Mononuclear cell (primary cell): ENCODE data around the gene SLC35F3. TPM values are rescaled to one million over a fixed set of nuclear protein-coding genes. Genes with fewer than 3 reads are reported as not detected.

Source experiments
- H3K27me3 ChIP-seq: 2 replicates; pipeline ENCODE4 v1.6.0; 2011; ENCODE audit warnings: low read length, control low read depth; ENCODE audit not compliant: insufficient read depth
- H3K4me1 ChIP-seq: 2 replicates; pipeline ENCODE4 v1.5.1; 2011; ENCODE audit warnings: mild to moderate bottlenecking, low read length, control low read depth; ENCODE audit not compliant: insufficient read depth
- H3K4me3 ChIP-seq: 2 replicates; pipeline ENCODE4 v1.5.1; 2011; ENCODE audit warnings: mild to moderate bottlenecking, low read length, moderate library complexity
- H3K9me3 ChIP-seq: 2 replicates; pipeline ENCODE4 v1.5.1; 2011; ENCODE audit warnings: low read depth, mild to moderate bottlenecking, control low read depth, low read length
- total RNA-seq: library from RNA; depleted of rRNA; stranded (reverse); fragments of >200 nt; gene quantifications from one replicate; pipeline ENCODE4 v1.2.3, GENCODE V29; 2012

Gene SLC35F3
- total RNA-seq, 1 donor = not detected

- Histone ChIP-seq H3K27me3 (no peaks in the 10 kb centered on the region), H3K4me3 (no peak overlapping the region), H3K4me1 (no peaks in the 10 kb centered on the region), H3K9me3 (no peaks in the 10 kb centered on the region)
Observed at GRCh38 chr1:233972951-233973635, 68.6 kb downstream of the SLC35F3 start.

DNA sequence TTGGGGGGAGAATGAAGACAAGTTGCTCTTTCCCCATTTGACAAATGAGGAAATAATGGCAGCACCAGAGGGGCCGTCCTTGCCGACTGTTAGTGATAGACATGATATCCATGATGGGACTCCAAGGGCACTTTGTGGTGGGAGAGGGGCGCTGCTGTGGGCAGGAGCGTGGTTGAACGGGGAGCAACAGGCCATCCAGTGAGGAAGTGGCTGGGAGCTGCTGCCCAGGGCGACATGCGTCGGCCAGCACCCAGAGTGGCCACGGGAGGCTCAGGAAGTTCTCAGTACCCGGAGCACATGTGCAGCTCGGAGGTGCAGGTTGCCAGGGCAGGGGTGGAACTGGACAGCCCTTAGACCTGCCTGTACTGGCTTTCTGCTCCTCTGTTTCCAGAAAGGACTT is 71.0 kb downstream of the SLC35F3 start:
- H3K9me3 ChIP-seq = no peaks in the 10 kb centered on the region
- no peak overlapping the region for H3K4me3 ChIP-seq
- no peaks in the 10 kb centered on the region for H3K4me1 ChIP-seq
- no peaks in the 10 kb centered on the region for H3K27me3 ChIP-seq

DNA sequence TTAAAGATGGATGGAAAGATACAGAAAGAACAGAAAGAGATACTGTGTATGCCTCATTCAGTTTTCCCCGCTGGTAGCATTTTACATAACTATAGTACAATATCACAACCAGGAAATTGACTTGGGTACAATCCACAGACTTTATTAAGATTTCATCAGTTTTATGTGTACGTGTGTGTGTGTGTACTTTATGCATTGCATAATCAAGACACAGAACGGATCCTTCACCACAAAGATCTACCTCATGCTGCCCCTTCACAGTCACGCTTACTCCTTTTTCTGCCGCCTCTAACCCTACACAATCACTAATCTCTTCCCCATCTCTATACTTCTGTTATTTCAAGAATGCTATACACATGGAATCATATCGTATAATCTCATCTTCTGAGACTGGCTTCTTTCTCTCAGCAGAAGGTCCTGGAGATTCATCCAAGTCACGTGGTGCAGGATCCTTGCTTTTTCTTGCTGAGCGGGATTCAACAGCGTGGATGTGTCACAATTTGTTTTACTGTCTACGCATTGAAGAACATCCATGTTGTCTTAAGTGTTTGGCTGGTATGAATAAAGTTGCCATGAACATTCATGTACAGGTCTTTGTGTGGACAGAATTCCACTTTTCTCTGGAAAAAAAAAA is 76.7 kb downstream of the SLC35F3 start:
- Histone ChIP-seq H3K4me1 (no peaks in the 10 kb centered on the region), H3K9me3 (no peaks in the 10 kb centered on the region), H3K4me3 (no peak overlapping the region), H3K27me3 (no peaks in the 10 kb centered on the region)

- no peaks in the 10 kb centered on the region for H3K4me1 ChIP-seq
- H3K9me3 ChIP-seq = no peaks in the 10 kb centered on the region
- H3K27me3 ChIP-seq = peaks cover under 1% of the 10 kb centered on the region
- no peak overlapping the region for H3K4me3 ChIP-seq
Observed at GRCh38 chr1:233982827-233983518, 78.5 kb downstream of the SLC35F3 start.

DNA sequence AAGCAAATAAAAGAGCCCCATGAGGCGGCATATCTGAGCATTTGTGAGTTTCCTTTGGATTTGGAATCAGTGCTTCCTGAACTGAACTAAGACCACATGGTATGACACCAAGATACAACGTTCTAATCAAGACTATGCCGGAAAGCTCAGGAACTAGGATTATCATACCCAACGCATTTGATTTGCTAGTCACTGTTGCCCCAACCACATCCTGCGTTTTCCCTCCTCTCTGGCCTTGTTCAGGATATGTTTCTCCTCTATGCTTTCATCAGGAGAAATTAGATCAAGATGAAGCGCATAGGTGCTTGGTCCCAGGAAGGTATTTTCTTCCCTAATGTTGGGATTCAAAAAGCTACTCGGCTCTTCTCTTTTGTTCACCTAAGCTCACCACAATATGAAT is 79.3 kb downstream of the SLC35F3 start:
- H3K27me3 ChIP-seq = peaks cover 3% of the 10 kb centered on the region
- H3K4me1 ChIP-seq = no peaks in the 10 kb centered on the region
- no peak overlapping the region for H3K4me3 ChIP-seq
- no peaks in the 10 kb centered on the region for H3K9me3 ChIP-seq

DNA sequence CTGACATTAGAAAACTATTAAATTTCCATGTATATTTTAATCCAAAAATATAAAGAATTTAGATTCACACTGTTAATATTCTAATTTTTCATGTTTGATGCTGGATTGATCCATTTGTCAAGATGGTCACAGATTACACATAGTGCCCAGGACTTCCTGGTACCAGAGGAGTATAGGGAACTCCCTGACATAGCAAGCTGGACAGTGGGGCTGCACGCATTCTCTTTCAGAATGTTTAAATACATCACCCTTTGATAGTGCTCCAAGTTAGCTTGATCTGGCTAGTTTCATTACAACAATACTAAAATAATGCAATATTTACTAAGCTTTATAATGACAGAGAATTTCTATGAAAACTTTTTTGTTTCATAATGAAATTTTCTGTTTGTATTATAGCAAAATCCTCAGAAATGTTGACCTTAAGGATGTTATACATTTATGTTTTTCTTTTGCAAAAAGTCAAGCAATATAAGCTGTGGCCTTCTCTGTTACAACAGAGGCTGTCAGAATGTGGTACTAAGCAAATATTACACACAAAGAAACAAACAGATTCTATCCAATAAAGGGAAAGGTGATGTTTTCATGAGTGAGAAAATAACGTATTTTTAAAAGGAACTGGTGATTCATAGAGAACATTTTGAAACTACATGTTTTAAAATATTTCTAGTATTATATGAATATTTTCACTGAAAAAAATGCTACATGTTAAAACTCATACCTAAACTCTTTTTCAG is 84.7 kb downstream of the SLC35F3 start:
- no peak overlapping the region for H3K4me3 ChIP-seq
- H3K27me3 ChIP-seq = peaks cover 3% of the 10 kb centered on the region
- no peaks in the 10 kb centered on the region for H3K4me1 ChIP-seq
- no peaks in the 10 kb centered on the region for H3K9me3 ChIP-seq

- Histone ChIP-seq H3K9me3 (no peaks in the 10 kb centered on the region), H3K4me1 (no peaks in the 10 kb centered on the region), H3K4me3 (no peak overlapping the region), H3K27me3 (peaks cover 3% of the 10 kb centered on the region)
Observed at GRCh38 chr1:233990486-233990885, 86.0 kb downstream of the SLC35F3 start.

DNA sequence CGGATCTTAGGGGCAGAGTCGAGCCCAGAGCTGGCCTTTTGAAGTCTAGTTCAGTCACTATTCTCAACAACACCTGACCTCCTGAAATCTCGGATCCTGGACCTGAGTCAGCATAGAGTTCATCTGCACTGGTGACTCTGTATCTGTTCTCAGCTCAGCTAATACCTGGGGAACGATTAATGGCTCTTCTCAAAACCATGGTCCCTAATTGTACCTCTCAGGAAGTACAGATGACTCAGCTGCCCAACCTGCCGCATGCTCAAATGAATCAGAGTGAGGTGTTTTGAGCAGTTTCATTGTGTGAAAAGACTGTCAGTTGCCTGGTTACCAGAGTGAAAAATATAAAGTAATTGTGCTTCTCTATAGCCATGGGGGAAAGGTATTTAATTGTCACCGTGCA is 89.2 kb downstream of the SLC35F3 start:
- Histone ChIP-seq H3K9me3 (no peaks in the 10 kb centered on the region), H3K4me1 (no peaks in the 10 kb centered on the region), H3K27me3 (no peaks in the 10 kb centered on the region), H3K4me3 (no peak overlapping the region)

- Histone ChIP-seq H3K4me3 (no peak overlapping the region), H3K9me3 (no peaks in the 10 kb centered on the region), H3K27me3 (no peaks in the 10 kb centered on the region), H3K4me1 (no peaks in the 10 kb centered on the region)
Observed at GRCh38 chr1:233994112-233994511, 89.6 kb downstream of the SLC35F3 start.

DNA sequence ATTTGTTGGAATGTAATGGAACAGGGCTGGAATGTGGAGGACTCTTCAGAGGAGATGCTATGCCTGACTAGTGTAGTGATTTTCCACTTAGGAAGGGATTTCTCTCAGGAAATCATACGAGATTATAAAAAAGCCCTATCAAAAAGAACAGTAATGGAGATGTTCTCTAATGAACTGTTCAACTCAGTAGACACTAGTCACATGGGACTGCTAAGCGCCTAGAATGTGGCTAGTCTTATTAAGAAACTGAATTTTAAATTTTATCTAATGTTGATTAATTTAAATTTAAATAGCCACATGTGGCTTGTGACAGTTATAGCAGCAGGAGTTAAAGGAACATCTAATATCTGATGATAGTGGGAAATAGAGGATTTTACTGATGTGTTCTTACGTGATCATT is 94.0 kb downstream of the SLC35F3 start:
- Histone ChIP-seq H3K4me1 (no peaks in the 10 kb centered on the region), H3K4me3 (no peak overlapping the region), H3K9me3 (no peaks in the 10 kb centered on the region), H3K27me3 (peaks cover 4% of the 10 kb centered on the region)

- Histone ChIP-seq H3K27me3 (peaks cover 4% of the 10 kb centered on the region), H3K4me3 (no peak overlapping the region), H3K9me3 (no peaks in the 10 kb centered on the region), H3K4me1 (no peaks in the 10 kb centered on the region)
Observed at GRCh38 chr1:233998891-233999290, 94.4 kb downstream of the SLC35F3 start.

DNA sequence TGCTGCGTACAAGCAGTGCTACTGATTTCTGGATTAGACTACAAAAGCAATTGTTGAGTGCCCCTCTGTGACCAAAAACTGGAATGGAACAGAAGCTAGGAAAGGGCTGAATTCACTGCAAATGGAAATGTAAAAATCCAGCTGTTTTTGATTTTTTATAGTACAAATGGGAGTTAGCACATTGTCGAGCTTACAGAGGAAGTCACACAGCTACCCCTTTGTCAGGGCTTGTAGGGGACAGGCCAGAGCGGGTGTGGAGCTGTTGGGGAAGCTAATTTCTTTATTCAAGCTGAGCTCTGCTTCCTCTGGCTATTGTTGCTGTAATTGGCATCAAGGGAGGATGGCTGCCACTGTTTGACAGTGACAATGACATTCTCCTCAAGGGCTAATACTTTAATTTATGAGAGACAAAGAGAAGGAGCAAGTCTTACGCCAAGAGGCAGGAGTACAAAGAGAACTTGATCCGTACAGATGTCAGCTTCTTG is 96.1 kb downstream of the SLC35F3 start:
- no peaks in the 10 kb centered on the region for H3K4me1 ChIP-seq
- peaks cover 4% of the 10 kb centered on the region for H3K27me3 ChIP-seq
- H3K4me3 ChIP-seq = no peak overlapping the region
- H3K9me3 ChIP-seq = no peaks in the 10 kb centered on the region

DNA sequence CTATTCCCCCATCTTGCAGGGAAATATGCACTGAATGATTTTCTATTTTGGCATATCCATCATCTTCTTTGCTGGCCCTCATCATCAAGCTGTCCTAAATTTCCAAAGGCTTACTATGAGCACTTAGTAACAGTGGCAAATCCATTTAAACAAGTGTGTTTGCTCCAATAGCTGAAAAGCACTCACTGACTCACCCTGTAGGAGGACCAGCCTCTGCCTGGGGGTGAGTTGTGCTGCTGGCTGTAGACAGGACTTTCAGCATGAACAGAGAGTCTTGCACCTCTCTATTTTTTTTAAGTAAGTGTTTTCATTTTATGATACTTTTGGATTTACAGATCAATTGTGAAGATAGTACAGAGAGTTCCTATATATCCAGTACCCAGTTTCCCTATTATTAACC is 97.3 kb downstream of the SLC35F3 start:
- H3K27me3 ChIP-seq = peaks cover 4% of the 10 kb centered on the region
- no peaks in the 10 kb centered on the region for H3K4me1 ChIP-seq

GRCh38 chr1:234004591-234004990 is 100.1 kb downstream of the SLC35F3 start:
- no peaks in the 10 kb centered on the region for H3K4me1 ChIP-seq
- H3K4me3 ChIP-seq = no peak overlapping the region
- H3K9me3 ChIP-seq = no peaks in the 10 kb centered on the region
- H3K27me3 ChIP-seq = peaks cover 9% of the 10 kb centered on the region

More for the DNA sequence above, 97.3 kb downstream of the SLC35F3 start:
- Histone ChIP-seq H3K9me3 (no peaks in the 10 kb centered on the region), H3K4me3 (no peak overlapping the region)

DNA sequence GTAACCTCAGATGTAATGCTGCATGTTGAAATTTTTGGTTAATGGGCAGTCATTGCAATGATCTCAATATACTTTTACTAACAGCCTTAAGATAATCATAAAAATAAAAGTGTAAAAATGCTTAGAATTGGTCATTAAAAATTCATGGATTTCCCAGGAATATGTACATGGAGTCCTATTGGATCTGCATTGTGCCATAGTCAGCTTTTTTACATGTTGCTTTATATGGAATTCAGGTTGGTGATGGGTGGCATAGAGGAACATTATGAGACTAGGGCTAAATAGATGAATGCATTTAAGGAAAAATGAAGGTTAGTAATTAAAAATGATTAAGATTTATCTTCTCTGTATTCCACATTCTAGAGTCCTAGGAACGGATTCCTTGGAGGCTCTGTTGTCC is 103.2 kb downstream of the SLC35F3 start:
- Histone ChIP-seq H3K9me3 (no peaks in the 10 kb centered on the region), H3K4me1 (no peaks in the 10 kb centered on the region), H3K27me3 (peaks cover 5% of the 10 kb centered on the region), H3K4me3 (no peak overlapping the region)
